Sigmoid colon (tissue), 7 donors: ENCODE data around the gene QKI. TPM values are rescaled to one million over a fixed set of nuclear protein-coding genes. Genes with fewer than 3 reads are reported as not detected.

Source experiments
- DNase-seq: peaks from one replicate; pipeline ENCODE4 v3.0.0-alpha.2; 2019
- H3K27ac ChIP-seq, 4 donors: fragments of 200-600 bp; sonication (generic); one replicate each; pipeline ENCODE4 v1.5.1; 2016 to 2019; ENCODE audit warnings: mild to moderate bottlenecking in 1 of 4
- H3K27me3 ChIP-seq, 3 donors: fragments of 200-600 bp; sonication (generic); one replicate each; pipeline ENCODE4 v1.5.1; 2019; ENCODE audit warnings: mild to moderate bottlenecking in 1 of 3
- H3K36me3 ChIP-seq, 4 donors: fragments of 200-600 bp; sonication (generic); one replicate each; pipeline ENCODE4 v1.5.1; 2016 to 2019
- H3K4me1 ChIP-seq, 4 donors: fragments of 200-600 bp; sonication (generic); one replicate each; pipeline ENCODE4 v1.5.1; 2017 to 2019
- H3K4me3 ChIP-seq, 4 donors: fragments of 200-600 bp; sonication (generic); one replicate each; pipeline ENCODE4 v1.5.1; 2017 to 2019; ENCODE audit warnings: mild to moderate bottlenecking in 2 of 4, moderate library complexity in 1 of 4
- H3K9me3 ChIP-seq, 4 donors: fragments of 200-600 bp in 3 of 4; sonication (generic) in 3 of 4; one replicate each; pipeline versions ENCODE4 v1.5.1 to v1.6.1; 2013 to 2019
- EP300 ChIP-seq, 4 donors: sonication (generic); formaldehyde crosslinking; IDR thresholded peaks; one replicate each; pipeline ENCODE4 v1.6.1; 2017; ENCODE audit warnings: antibody characterized with exemption in 4 of 4
- POLR2A ChIP-seq, 2 donors: fragments of 450-650 bp; IDR thresholded peaks; one replicate each; pipeline ENCODE4 v1.6.1; 2016; ENCODE audit warnings: antibody characterized with exemption in 2 of 2, mild to moderate bottlenecking in 2 of 2, moderate library complexity in 2 of 2
- POLR2AphosphoS5 ChIP-seq, 4 donors: sonication (generic); formaldehyde crosslinking; IDR thresholded peaks; one replicate each; pipeline ENCODE4 v1.6.1; 2017; ENCODE audit warnings: antibody characterized with exemption in 4 of 4
- WGBS, 2 donors: extraction: QIAGEN DNeasy Blood & Tissue Kit; methylation state at CpG; one replicate each; pipeline ENCODE4 v1.1.7; 2013; 5-methylcytosine and 5-hydroxymethylcytosine counted together
- intact Hi-C: fragments of 100-400 bp; cut with DNase I; formaldehyde crosslinking; loops from one replicate; pipeline ENCODE4 v1.15.1; 2023
- polyA plus RNA-seq, 3 donors: library from polyadenylated mRNA; stranded (reverse); fragments of 200-250 nt; gene quantifications; one replicate each; pipeline ENCODE4 v1.2.3, GENCODE V29; 2013
- total RNA-seq, 4 donors: library from RNA; depleted of rRNA; stranded (reverse); fragments of >200 nt; gene quantifications; one replicate each; pipeline ENCODE4 v1.1.0, GENCODE V29; 2016
- TF ChIP-seq, protein P1 (sequence below), 4 experiments: fragments of 450-650 bp in 3 of 4; fragments of 200-600 bp in 1 of 4; IDR thresholded peaks; one replicate each; pipeline ENCODE4 v1.5.1; 2016 to 2019; ENCODE audit warnings: antibody characterized with exemption in 4 of 4, mild to moderate bottlenecking in 3 of 4, moderate library complexity in 2 of 4
- donor health status: healthy with polysubstance abuse.
- donor health status: Bipolar disorder and iron deficiency.
- donor health status: healthy.

Gene QKI
- total and polyA plus RNA-seq, 7 donors: 9.2 to 146 (median 139) TPM

DNA sequence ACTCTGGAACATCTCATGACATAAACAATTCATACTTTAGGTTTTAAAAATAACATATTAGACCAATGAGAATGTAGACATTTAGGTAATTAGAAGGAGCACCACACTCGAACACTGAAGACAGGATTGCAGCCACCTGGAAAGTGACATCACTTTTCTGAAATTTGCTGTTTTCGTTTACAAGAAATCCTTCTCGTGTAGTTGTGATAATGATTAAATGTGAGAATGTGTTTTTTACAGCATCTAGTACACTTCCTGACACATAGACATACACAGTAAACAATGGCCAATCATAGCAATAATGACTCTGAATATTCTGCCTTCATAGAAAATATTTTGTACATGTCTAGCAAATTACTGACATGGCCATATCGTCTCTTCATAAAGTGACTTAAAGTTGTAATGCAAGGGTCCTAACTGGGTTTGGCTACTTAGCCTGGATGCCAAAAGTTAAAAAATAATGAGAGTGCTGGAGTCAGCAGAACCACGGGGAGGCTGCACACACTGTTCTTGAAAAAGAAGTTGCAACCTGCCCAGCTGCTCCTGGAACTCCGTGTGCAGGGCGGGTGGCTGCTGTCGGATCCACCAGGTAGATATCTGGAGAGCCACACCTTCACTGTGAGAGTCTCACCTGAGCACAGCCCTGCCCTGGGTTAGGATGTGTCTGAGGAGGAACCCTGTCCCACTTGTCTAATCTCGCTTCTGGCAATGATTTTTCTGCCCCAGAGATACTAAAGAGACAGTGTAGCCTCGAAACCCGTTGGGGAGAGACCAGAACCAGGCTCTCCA lies 212.9 kb downstream of the QKI start:
- TF ChIP-seq POLR2AphosphoS5 (IDR thresholded peaks at IDR 0.05) (no peak), POLR2A (IDR thresholded peaks at IDR 0.05) (no peak), EP300 (IDR thresholded peaks at IDR 0.05) (no peak)
- TF ChIP-seq, protein P1, sequence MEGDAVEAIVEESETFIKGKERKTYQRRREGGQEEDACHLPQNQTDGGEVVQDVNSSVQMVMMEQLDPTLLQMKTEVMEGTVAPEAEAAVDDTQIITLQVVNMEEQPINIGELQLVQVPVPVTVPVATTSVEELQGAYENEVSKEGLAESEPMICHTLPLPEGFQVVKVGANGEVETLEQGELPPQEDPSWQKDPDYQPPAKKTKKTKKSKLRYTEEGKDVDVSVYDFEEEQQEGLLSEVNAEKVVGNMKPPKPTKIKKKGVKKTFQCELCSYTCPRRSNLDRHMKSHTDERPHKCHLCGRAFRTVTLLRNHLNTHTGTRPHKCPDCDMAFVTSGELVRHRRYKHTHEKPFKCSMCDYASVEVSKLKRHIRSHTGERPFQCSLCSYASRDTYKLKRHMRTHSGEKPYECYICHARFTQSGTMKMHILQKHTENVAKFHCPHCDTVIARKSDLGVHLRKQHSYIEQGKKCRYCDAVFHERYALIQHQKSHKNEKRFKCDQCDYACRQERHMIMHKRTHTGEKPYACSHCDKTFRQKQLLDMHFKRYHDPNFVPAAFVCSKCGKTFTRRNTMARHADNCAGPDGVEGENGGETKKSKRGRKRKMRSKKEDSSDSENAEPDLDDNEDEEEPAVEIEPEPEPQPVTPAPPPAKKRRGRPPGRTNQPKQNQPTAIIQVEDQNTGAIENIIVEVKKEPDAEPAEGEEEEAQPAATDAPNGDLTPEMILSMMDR (IDR thresholded peaks at IDR 0.05): no peak
- intact Hi-C loops: no loop called here
- Histone ChIP-seq H3K4me3 (no peak overlapping the region), H3K4me1 (no peaks in the 10 kb centered on the region), H3K27me3 (peaks cover 2 to 22% (median 6%) of the 10 kb centered on the region in 3 donors), H3K9me3 (peaks cover 0 to 5% (median 0%) of the 10 kb centered on the region in 4 donors), H3K36me3 (no peaks in the 10 kb centered on the region), H3K27ac (no peak overlapping the region)
- DNase-seq: no peak
- whole genome bisulfite sequencing, 2 donors: 50 to 75% methylated on average over 11 of the region's 11 CpGs
